Measurements from ENCODE around the gene ABHD2.
"Not testable (repeated sequence)": the region's sequence is repeated elsewhere in the genome, so short reads cannot be mapped to it uniquely, and the experiment has no call there.

The ABHD2 gene

GRCh38 chr15:89087830-89088604 is at the start of gene ABHD2:
Gene ABHD2, plus strand, starts transcription at chr15:89088456. Its CDS starts 27,872 bp downstream, at chr15:89116328.
- peak; percentile 100 for DNase-seq

GRCh38 chr15:89039142-89039541 is 49.1 kb upstream of the ABHD2 start:
- no peak for DNase-seq

- no peak for DNase-seq
Measured at GRCh38 chr15:89041507-89041906, 46.7 kb upstream of the ABHD2 start.

GRCh38 chr15:89042387-89042786 is 45.9 kb upstream of the ABHD2 start:
- DNase-seq: no peak

GRCh38 chr15:89043031-89044002 is 44.9 kb upstream of the ABHD2 start:
- no peak for DNase-seq

GRCh38 chr15:89049016-89049666 is 39.1 kb upstream of the ABHD2 start:
- DNase-seq: not testable (repeated sequence)

- no peak for DNase-seq
Measured at GRCh38 chr15:89051875-89052274, 36.4 kb upstream of the ABHD2 start.

- no peak for DNase-seq
Measured at GRCh38 chr15:89052474-89052873, 35.8 kb upstream of the ABHD2 start.

- no peak for DNase-seq
Measured at GRCh38 chr15:89054873-89055272, 33.4 kb upstream of the ABHD2 start.

GRCh38 chr15:89057506-89058133 is 30.6 kb upstream of the ABHD2 start:
- DNase-seq: peak; percentile 58 to 80

- no peak for DNase-seq
Measured at GRCh38 chr15:89058376-89058775, 29.9 kb upstream of the ABHD2 start.

GRCh38 chr15:89058876-89059405 is 29.3 kb upstream of the ABHD2 start:
- DNase-seq: no peak

GRCh38 chr15:89066280-89066679 is 22.0 kb upstream of the ABHD2 start:
- no peak for DNase-seq

- no peak for DNase-seq
Measured at GRCh38 chr15:89067751-89068150, 20.5 kb upstream of the ABHD2 start.

- no peak for DNase-seq
Measured at GRCh38 chr15:89068325-89068784, 19.9 kb upstream of the ABHD2 start.

- DNase-seq: no peak
Measured at GRCh38 chr15:89070197-89071124, 17.8 kb upstream of the ABHD2 start.

- DNase-seq: peak; percentile 19 to 55
Measured at GRCh38 chr15:89071471-89071870, 16.8 kb upstream of the ABHD2 start.

GRCh38 chr15:89072277-89072869 is 15.9 kb upstream of the ABHD2 start:
- DNase-seq: no peak

GRCh38 chr15:89074402-89075012 is 13.7 kb upstream of the ABHD2 start:
- DNase-seq: no peak

- DNase-seq: no peak
Measured at GRCh38 chr15:89075101-89075640, 13.1 kb upstream of the ABHD2 start.

All from SW 1271 (cell line).